B cell (primary cell): ENCODE results near the gene AP3D1.

ENCODE experiments used
- EZH2 ChIP-seq: IDR thresholded peaks from 2 replicates; pipeline ENCODE4 v1.6.1; 2012; ENCODE audit warnings: borderline replicate concordance, low read depth, mild to moderate bottlenecking, moderate library complexity, low read length; ENCODE audit not compliant: insufficient read depth, poor library complexity, severe bottlenecking
- TF ChIP-seq, protein P1 (sequence below): fragments of 200-600 bp; IDR thresholded peaks from one replicate; pipeline ENCODE4 v1.8.0; 2022; ENCODE audit warnings: antibody characterized with exemption, mild to moderate bottlenecking

DNA sequence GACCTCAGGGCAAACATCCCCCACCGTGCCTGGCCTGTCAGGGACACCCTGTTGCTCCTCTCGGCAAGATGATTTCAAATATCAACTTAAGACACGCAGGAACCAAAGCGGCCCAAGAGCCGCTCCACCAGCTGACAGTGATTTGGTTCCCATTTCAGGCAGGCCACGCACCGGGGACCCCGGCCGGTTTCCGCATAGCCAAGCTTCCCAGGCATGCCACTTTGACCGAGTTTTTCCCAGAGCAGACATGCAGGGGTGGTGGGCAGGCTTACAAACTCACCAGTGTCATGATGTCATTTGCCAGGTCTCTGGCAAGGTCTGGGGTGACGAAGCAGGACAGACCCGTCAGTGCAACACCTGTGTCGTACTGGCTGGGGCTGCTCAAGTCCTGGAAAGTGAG lies 19.2 kb downstream of the AP3D1 start:
- TF ChIP-seq, protein P1, sequence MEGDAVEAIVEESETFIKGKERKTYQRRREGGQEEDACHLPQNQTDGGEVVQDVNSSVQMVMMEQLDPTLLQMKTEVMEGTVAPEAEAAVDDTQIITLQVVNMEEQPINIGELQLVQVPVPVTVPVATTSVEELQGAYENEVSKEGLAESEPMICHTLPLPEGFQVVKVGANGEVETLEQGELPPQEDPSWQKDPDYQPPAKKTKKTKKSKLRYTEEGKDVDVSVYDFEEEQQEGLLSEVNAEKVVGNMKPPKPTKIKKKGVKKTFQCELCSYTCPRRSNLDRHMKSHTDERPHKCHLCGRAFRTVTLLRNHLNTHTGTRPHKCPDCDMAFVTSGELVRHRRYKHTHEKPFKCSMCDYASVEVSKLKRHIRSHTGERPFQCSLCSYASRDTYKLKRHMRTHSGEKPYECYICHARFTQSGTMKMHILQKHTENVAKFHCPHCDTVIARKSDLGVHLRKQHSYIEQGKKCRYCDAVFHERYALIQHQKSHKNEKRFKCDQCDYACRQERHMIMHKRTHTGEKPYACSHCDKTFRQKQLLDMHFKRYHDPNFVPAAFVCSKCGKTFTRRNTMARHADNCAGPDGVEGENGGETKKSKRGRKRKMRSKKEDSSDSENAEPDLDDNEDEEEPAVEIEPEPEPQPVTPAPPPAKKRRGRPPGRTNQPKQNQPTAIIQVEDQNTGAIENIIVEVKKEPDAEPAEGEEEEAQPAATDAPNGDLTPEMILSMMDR = no peak
- no peak for TF ChIP-seq EZH2
